NCI-H2196 (cell line): ENCODE data around the gene SLC38A10.
A peak's percentile ranks its signal among the peaks of the same experiment; 100 is the strongest.

ENCODE experiments used
- DNase-seq: peaks from one replicate; lab custom pipeline; 2025; ENCODE audit not compliant: unreplicated experiment; lab: John Stamatoyannopoulos, UW

Gene SLC38A10

GRCh38 chr17:81244358-81245023, 50.6 kb downstream of the SLC38A10 start:
- no peak for DNase-seq

DNA sequence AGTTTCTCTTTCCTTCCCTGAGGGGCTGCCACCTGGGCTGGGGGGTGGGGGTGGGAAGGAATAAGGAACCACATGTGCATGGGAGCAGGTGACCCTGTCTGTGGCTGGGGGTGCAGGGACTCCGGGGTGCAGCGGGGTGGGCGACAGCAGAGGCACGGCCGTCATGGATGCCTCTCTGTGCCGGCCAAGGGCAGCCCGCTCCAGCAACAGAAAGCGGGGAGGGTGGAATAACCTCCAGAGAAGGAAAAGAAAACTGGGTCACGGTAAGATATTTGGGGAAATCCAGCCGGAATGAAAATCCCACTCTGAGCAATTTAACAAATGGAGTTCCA, 51.8 kb downstream of the SLC38A10 start:
- DNase-seq: no peak

GRCh38 chr17:81242421-81243332, 52.4 kb downstream of the SLC38A10 start:
- no peak for DNase-seq

- DNase-seq: peak; percentile 69
Observed at GRCh38 chr17:81241648-81242420, 53.3 kb downstream of the SLC38A10 start.

- no peak for DNase-seq
Observed at GRCh38 chr17:81241203-81241602, 53.9 kb downstream of the SLC38A10 start.

- DNase-seq: no peak
Observed at GRCh38 chr17:81240761-81241160, 54.3 kb downstream of the SLC38A10 start.

- DNase-seq: no peak
Observed at GRCh38 chr17:81239714-81240555, 55.2 kb downstream of the SLC38A10 start.

- DNase-seq: peak; percentile 100
Observed at GRCh38 chr17:81238815-81239713, 56.0 kb downstream of the SLC38A10 start, which contains the start of the genes NDUFAF8 and TEPSIN. TSS of gene NDUFAF8 (plus strand) at chr17:81239318. CDS start at chr17:81239364, 46 bp downstream. TSS of gene TEPSIN (minus strand) at chr17:81239055. CDS start at chr17:81239033, 22 bp downstream.

- no peak for DNase-seq
Observed at GRCh38 chr17:81238490-81238814, 56.7 kb downstream of the SLC38A10 start.

GRCh38 chr17:81237591-81238489, 57.3 kb downstream of the SLC38A10 start:
- no peak for DNase-seq

- DNase-seq: no peak
Observed at GRCh38 chr17:81236784-81237183, 58.3 kb downstream of the SLC38A10 start.

GRCh38 chr17:81235822-81236740, 59.0 kb downstream of the SLC38A10 start:
- no peak for DNase-seq

DNA sequence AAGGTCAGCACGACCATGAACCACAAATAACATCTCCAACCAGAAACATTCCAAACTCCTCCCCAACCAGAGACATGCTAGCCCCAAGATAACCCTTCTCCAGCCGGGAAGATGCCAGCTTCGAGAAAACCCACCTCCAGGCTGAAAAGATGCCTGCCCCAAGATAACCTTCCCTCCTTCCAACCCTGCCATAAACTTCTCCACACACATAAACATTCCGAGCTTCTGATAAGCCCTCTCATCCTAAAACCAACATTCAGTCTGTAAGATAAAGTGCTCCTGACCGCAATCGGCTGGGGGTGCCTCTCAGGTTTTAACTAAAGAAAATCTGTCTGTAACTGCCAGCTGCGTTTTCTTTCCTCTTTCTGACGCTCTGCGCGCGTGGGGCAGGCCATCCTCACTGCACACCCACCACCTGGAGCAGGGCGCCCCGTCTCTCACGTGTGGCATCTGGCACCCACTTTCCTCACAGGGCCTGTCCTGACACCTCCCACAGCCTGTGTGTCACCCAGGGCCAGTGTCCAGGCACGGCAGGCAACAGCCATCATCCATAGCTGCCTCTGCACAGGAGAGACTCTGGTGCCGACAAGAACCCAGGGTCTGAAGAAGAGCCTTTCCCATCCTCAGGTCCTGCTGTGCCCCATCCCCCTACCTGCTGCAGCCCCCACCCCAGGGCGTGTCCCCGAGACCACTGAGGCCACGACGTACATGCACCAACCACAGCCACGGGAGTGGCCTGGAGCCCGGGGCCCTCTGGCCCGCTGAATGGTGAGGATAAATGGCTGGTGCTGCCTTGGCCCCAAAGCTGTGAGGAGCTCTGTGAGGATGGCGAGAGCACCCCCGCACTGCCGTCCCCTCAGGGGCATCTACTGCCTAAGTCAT, 59.9 kb downstream of the SLC38A10 start:
- DNase-seq: no peak

GRCh38 chr17:81234506-81234855, 60.6 kb downstream of the SLC38A10 start:
- DNase-seq: no peak

GRCh38 chr17:81233811-81234505, 61.1 kb downstream of the SLC38A10 start:
- no peak for DNase-seq

DNA sequence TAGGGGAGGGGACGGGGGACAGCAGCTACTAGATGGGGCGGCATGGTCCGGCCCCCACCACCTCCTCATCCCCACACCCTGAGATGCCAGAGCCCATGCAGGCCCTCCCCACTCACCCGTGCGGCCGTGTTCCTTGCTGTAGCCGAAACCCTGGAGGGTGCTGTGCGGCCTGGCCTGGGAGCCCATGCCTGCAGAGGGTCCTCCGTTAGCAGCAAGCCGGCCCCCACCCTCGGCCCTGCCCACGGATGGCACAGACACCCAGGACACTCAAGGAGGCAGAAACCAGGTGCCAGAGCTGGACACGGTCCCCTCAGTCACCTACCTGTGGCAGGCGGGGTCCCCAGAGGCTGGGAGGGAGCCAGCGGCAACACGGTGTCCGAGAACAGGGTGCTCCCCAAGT, 61.8 kb downstream of the SLC38A10 start:
- DNase-seq: no peak
